HepG2 (cell line): ENCODE results near the gene WDR5B. TPM values are rescaled to one million over a fixed set of nuclear protein-coding genes. Genes with fewer than 3 reads are reported as not detected.

Experiments
- ADNP ChIP-seq: sonication (generic); formaldehyde crosslinking; IDR thresholded peaks from 2 replicates; pipeline ENCODE4 v1.4.0; 2020; ENCODE audit warnings: missing genetic modification reagents
- ASH2L ChIP-seq: fragments of 300-600, 200-600 bp; sonication (generic); IDR thresholded peaks from 2 replicates; pipeline ENCODE4 v1.7.0; 2017; ENCODE audit warnings: low read depth, mild to moderate bottlenecking, moderate library complexity, mixed read lengths, low read length; ENCODE audit not compliant: insufficient read length
- BCLAF1 ChIP-seq: fragments of 450-650 bp; IDR thresholded peaks from 2 replicates; pipeline ENCODE4 v1.6.1; 2017; ENCODE audit warnings: mild to moderate bottlenecking
- CENPT ChIP-seq: sonication (generic); formaldehyde crosslinking; IDR thresholded peaks from 2 replicates; pipeline ENCODE4 v1.8.0; 2022; ENCODE audit warnings: low read depth, mild to moderate bottlenecking, moderate library complexity, missing genetic modification reagents
- CREB3 ChIP-seq: sonication (generic); formaldehyde crosslinking; IDR thresholded peaks from 2 replicates; pipeline ENCODE4 v1.5.0; 2020; ENCODE audit warnings: missing genetic modification reagents
- DMTF1 ChIP-seq: sonication (generic); formaldehyde crosslinking; IDR thresholded peaks from 2 replicates; pipeline ENCODE4 v1.4.0; 2020; ENCODE audit warnings: mild to moderate bottlenecking, missing genetic modification reagents
- DR1 ChIP-seq: sonication (generic); formaldehyde crosslinking; IDR thresholded peaks from 2 replicates; pipeline ENCODE4 v1.8.0; 2021; ENCODE audit warnings: mild to moderate bottlenecking, missing genetic modification reagents, inconsistent platforms
- KLF16 ChIP-seq, 2 experiments: sonication (generic) in 1 of 2; formaldehyde crosslinking in 1 of 2; IDR thresholded peaks; 2 replicates each; pipeline versions ENCODE4 v1.6.1 to v1.8.0; 2016 to 2023; ENCODE audit warnings: missing genetic modification reagents in 2 of 2, missing compliant biosample characterization in 1 of 2
- MEIS2 ChIP-seq: sonication (generic); formaldehyde crosslinking; IDR thresholded peaks from 2 replicates; pipeline ENCODE4 v1.9.0; 2021; ENCODE audit warnings: mild to moderate bottlenecking, missing genetic modification reagents
- NR3C1 ChIP-seq: sonication (generic); formaldehyde crosslinking; IDR thresholded peaks from 2 replicates; pipeline ENCODE4 v1.4.0; 2020; ENCODE audit warnings: missing genetic modification reagents
- PAX8 ChIP-seq: sonication (generic); formaldehyde crosslinking; IDR thresholded peaks from 2 replicates; pipeline ENCODE4 v1.8.0; 2022; ENCODE audit warnings: mild to moderate bottlenecking, missing genetic modification reagents, borderline replicate concordance
- PCBP1 ChIP-seq: fragments of 200-400 bp; formaldehyde crosslinking; IDR thresholded peaks from 2 replicates; pipeline ENCODE4 v1.6.1; 2017; ENCODE audit warnings: mild to moderate bottlenecking, low read depth, low read length, borderline replicate concordance
- SP2 ChIP-seq: sonication (generic); formaldehyde crosslinking; IDR thresholded peaks from 2 replicates; pipeline ENCODE4 v1.5.1; 2020; ENCODE audit warnings: mild to moderate bottlenecking, missing genetic modification reagents
- TFDP2 ChIP-seq: sonication (generic); formaldehyde crosslinking; IDR thresholded peaks from 2 replicates; pipeline ENCODE4 v1.4.0; 2020; ENCODE audit warnings: missing genetic modification reagents
- YY1 ChIP-seq: IDR thresholded peaks from 2 replicates; pipeline ENCODE4 v1.6.1; 2011; ENCODE audit warnings: low read length, low read depth, moderate library complexity, mild to moderate bottlenecking; ENCODE audit not compliant: insufficient read depth, insufficient replicate concordance
- ZBTB4 ChIP-seq: sonication (generic); formaldehyde crosslinking; IDR thresholded peaks from 2 replicates; pipeline ENCODE4 v1.4.0; 2020; ENCODE audit warnings: missing genetic modification reagents, mild to moderate bottlenecking, borderline replicate concordance
- ZNF678 ChIP-seq: sonication (generic); formaldehyde crosslinking; IDR thresholded peaks from 2 replicates; pipeline ENCODE4 v1.4.0; 2020; ENCODE audit warnings: mild to moderate bottlenecking, missing genetic modification reagents
- polyA plus RNA-seq, 8 experiments: library from polyadenylated mRNA; depleted of rRNA in 3 of 8; stranded (reverse) in 7 of 8; unstranded in 1 of 8; fragments of >200 nt; fragmentation: Illumina TruSeq in 4 of 8; extraction: Trizol in 4 of 8; gene quantifications; 2 replicates each; pipeline versions ENCODE4 v1.2.1 to v1.2.3, GENCODE V29; 2011 to 2016; ENCODE audit warnings: low read depth in 4 of 8, missing spikeins in 1 of 8, mixed read lengths in 1 of 8; ENCODE audit not compliant: insufficient read depth in 1 of 8
- total RNA-seq, 5 experiments: library from RNA; depleted of rRNA; stranded (reverse); fragments of >200 nt; fragmentation: Illumina TruSeq; extraction: Trizol; gene quantifications; 2 replicates each; pipeline ENCODE4 v1.2.3, GENCODE V29; 2016; ENCODE audit warnings: low read depth in 1 of 5

Gene WDR5B
- total and polyA plus RNA-seq, 2 of the 13 experiments (the other 11 are each of a cell fraction or from before 2014, with no cell fraction given) = 2.5 to 3.6 TPM

GRCh38 chr3:122383771-122384697, 31.8 kb downstream of the WDR5B start, which contains the start of gene FAM162A (continued):
- TF ChIP-seq BCLAF1 (no peak), SP2 (CRISPR knock-in tag) (no peak), ZNF678 (CRISPR knock-in tag) (no peak), CENPT (CRISPR knock-in tag) (0 out of 2 replicates have a peak, but pooled peaks have one; percentile 30), NR3C1 (no peak), DR1 (peak; percentile 86), DMTF1 (CRISPR knock-in tag) (no peak), TFDP2 (peak; percentile 74), MEIS2 (CRISPR knock-in tag) (peak; percentile 93), PCBP1 (no peak), KLF16 (CRISPR knock-in tag; IDR thresholded peaks at IDR 0.05) (peak in 1 of 2 experiments; percentile 96; a peak in 2 of 4 replicates), ADNP (CRISPR knock-in tag) (no peak), ZBTB4 (CRISPR knock-in tag) (no peak), CREB3 (peak; percentile 78; the same call in 1 of the 2 replicates), YY1 (peak; percentile 85), ASH2L (peak; percentile 22), PAX8 (CRISPR knock-in tag) (no peak)
